H1 (cell line): ENCODE measurements around the gene SLC43A1. TPM values are rescaled to one million over a fixed set of nuclear protein-coding genes. Genes with fewer than 3 reads are reported as not detected.

ENCODE experiments used
- CTCF ChIA-PET: fragments of 300-600 bp; sonication (Branson Sonifier 250); formaldehyde crosslinking; loops from one replicate; lab custom pipeline; 2021; ENCODE audit not compliant: partially characterized antibody; lab: Charles Lee
- POLR2A ChIA-PET: fragments of 300-600 bp; sonication (Branson Sonifier 250); formaldehyde crosslinking; loops from one replicate; lab custom pipeline; 2021; ENCODE audit warnings: inconsistent platforms; ENCODE audit not compliant: partially characterized antibody; lab: Charles Lee
- DNase-seq, 2 experiments: peaks; one replicate each; pipeline versions ENCODE4 v3.0.0 to v3.0.0-alpha.2; 2010 to 2022; ENCODE audit warnings: low spot score in 2 of 2, low read depth in 1 of 2, mixed read lengths in 1 of 2
- FAIRE-seq: peaks from 2 replicates; lab custom pipeline; 2011; peaks lifted over from hg19 to GRCh38; lab: Jason Lieb, UNC
- H2AFZ ChIP-seq: 2 replicates; pipeline ENCODE4 v1.8.1; 2012; ENCODE audit warnings: low read length, inconsistent platforms
- H2AK5ac ChIP-seq: 2 replicates; pipeline ENCODE4 v1.6.1; 2013; ENCODE audit warnings: low read depth, low read length
- H2BK120ac ChIP-seq: replicated peaks from 2 replicates; pipeline ENCODE3; 2013; ENCODE audit warnings: low read depth, low read length, inconsistent platforms
- H2BK12ac ChIP-seq: 2 replicates; pipeline ENCODE4 v1.6.1; 2013; ENCODE audit warnings: low read depth, low read length
- H2BK15ac ChIP-seq: 2 replicates; pipeline ENCODE4 v1.6.1; 2013; ENCODE audit warnings: low read length
- H2BK20ac ChIP-seq: 2 replicates; pipeline ENCODE4 v1.6.1; 2013; ENCODE audit warnings: low read length
- H2BK5ac ChIP-seq: 2 replicates; pipeline ENCODE4 v1.6.1; 2013; ENCODE audit warnings: low read depth, low read length
- H3K14ac ChIP-seq: 2 replicates; pipeline ENCODE4 v1.6.1; 2013; ENCODE audit warnings: inconsistent platforms; ENCODE audit not compliant: insufficient read length
- H3K18ac ChIP-seq: 2 replicates; pipeline ENCODE4 v1.6.1; 2013; ENCODE audit warnings: low read length; ENCODE audit errors: extremely low read depth
- H3K23ac ChIP-seq: 2 replicates; pipeline ENCODE4 v1.6.1; 2013; ENCODE audit warnings: inconsistent platforms; ENCODE audit not compliant: insufficient read length
- H3K23me2 ChIP-seq: 2 replicates; pipeline ENCODE4 v1.6.1; 2013; ENCODE audit warnings: low read depth, low read length
- H3K27ac ChIP-seq: 2 replicates; pipeline ENCODE4 v1.6.1; 2011; ENCODE audit warnings: low read depth, low read length, inconsistent platforms
- H3K27me3 ChIP-seq, 4 experiments: replicated peaks in 1 of 4; 1 replicate in 1 of 4; 2 replicates in 3 of 4; pipeline versions ENCODE4 v1.6.1 to v1.8.1; 2011 to 2013; ENCODE audit warnings: low read length in 3 of 4, mild to moderate bottlenecking in 3 of 4, inconsistent platforms in 2 of 4, mixed read lengths in 2 of 4, moderate library complexity in 1 of 4; ENCODE audit not compliant: control insufficient read depth in 3 of 4, insufficient read depth in 3 of 4; ENCODE audit errors: extremely low read depth in 1 of 4
- H3K36me3 ChIP-seq, 4 experiments: 2 replicates each; pipeline versions ENCODE4 v1.6.1 to v1.8.1; 2011 to 2013; ENCODE audit warnings: mild to moderate bottlenecking in 4 of 4, low read length in 3 of 4, moderate library complexity in 2 of 4, control low read depth in 1 of 4, inconsistent platforms in 1 of 4; ENCODE audit not compliant: insufficient read depth in 4 of 4, control insufficient read depth in 2 of 4
- H3K4ac ChIP-seq: replicated peaks from 2 replicates; pipeline ENCODE3; 2013; ENCODE audit warnings: low read length, low read depth, mixed read lengths, inconsistent platforms; ENCODE audit not compliant: insufficient read length
- H3K4me1 ChIP-seq, 4 experiments: replicated peaks in 1 of 4; 1 replicate in 1 of 4; 2 replicates in 3 of 4; pipeline versions ENCODE4 v1.6.1 to v1.8.1; 2011 to 2013; ENCODE audit warnings: low read length in 3 of 4, inconsistent platforms in 2 of 4, mixed read lengths in 1 of 4; ENCODE audit not compliant: insufficient read depth in 4 of 4, control insufficient read depth in 3 of 4
- H3K4me2 ChIP-seq, 2 experiments: 2 replicates each; pipeline versions ENCODE4 v1.6.1 to v1.8.1; 2011 to 2013; ENCODE audit warnings: low read depth in 2 of 2, low read length in 2 of 2, control low read depth in 1 of 2, inconsistent platforms in 1 of 2, mild to moderate bottlenecking in 1 of 2; ENCODE audit not compliant: insufficient read depth in 1 of 2
- H3K4me3 ChIP-seq, 4 experiments: fragments of 200-600, 300-600 bp in 1 of 4; sonication (generic), shearing (Covaris generic), sonication (Bioruptor Twin) in 1 of 4; 2 replicates each; pipeline versions ENCODE4 v1.5.1 to v1.8.1; 2011 to 2016; ENCODE audit warnings: low read length in 4 of 4, low read depth in 3 of 4, control low read depth in 2 of 4, inconsistent platforms in 2 of 4, mild to moderate bottlenecking in 2 of 4, mixed read lengths in 1 of 4, moderate library complexity in 1 of 4; ENCODE audit not compliant: insufficient read depth in 2 of 4; ENCODE audit errors: extremely low read depth in 1 of 4
- H3K56ac ChIP-seq: replicated peaks from 2 replicates; pipeline ENCODE3; 2013; ENCODE audit warnings: low read depth, mild to moderate bottlenecking, mixed read lengths, low read length, inconsistent platforms; ENCODE audit not compliant: insufficient read length
- H3K79me1 ChIP-seq: 2 replicates; pipeline ENCODE4 v1.6.1; 2013; ENCODE audit warnings: low read depth, low read length, control low read depth
- H3K79me2 ChIP-seq, 2 experiments: 2 replicates each; pipeline versions ENCODE4 v1.6.1 to v1.8.1; 2012 to 2013; ENCODE audit warnings: low read length in 2 of 2, mild to moderate bottlenecking in 2 of 2, inconsistent platforms in 1 of 2; ENCODE audit not compliant: insufficient read depth in 2 of 2, control insufficient read depth in 1 of 2
- H3K9ac ChIP-seq, 4 experiments: replicated peaks in 1 of 4; 1 replicate in 1 of 4; 2 replicates in 3 of 4; pipeline versions ENCODE4 v1.6.1 to v1.8.1; 2011 to 2013; ENCODE audit warnings: low read depth in 3 of 4, low read length in 3 of 4, control low read depth in 2 of 4, mild to moderate bottlenecking in 2 of 4, moderate library complexity in 2 of 4, inconsistent platforms in 1 of 4; ENCODE audit errors: extremely low read depth in 1 of 4
- H3K9me3 ChIP-seq, 2 experiments: 2 replicates each; pipeline versions ENCODE4 v1.6.1 to v1.8.1; 2012 to 2013; ENCODE audit warnings: mild to moderate bottlenecking in 2 of 2, moderate library complexity in 2 of 2, control low read depth in 1 of 2, inconsistent platforms in 1 of 2, low read depth in 1 of 2, low read length in 1 of 2, mixed read lengths in 1 of 2; ENCODE audit not compliant: insufficient read depth in 2 of 2
- H4K20me1 ChIP-seq, 2 experiments: replicated peaks in 1 of 2; 2 replicates each; pipeline versions ENCODE3 to v1.8.1; 2011 to 2013; ENCODE audit warnings: inconsistent platforms in 2 of 2, low read length in 2 of 2, mild to moderate bottlenecking in 1 of 2; ENCODE audit not compliant: insufficient read depth in 2 of 2, control insufficient read depth in 1 of 2
- H4K5ac ChIP-seq: 2 replicates; pipeline ENCODE4 v1.6.1; 2013; ENCODE audit warnings: low read length, low read depth, mixed read lengths, inconsistent platforms; ENCODE audit not compliant: insufficient read length
- H4K8ac ChIP-seq: 2 replicates; pipeline ENCODE4 v1.8.0; 2013; ENCODE audit warnings: mild to moderate bottlenecking, moderate library complexity, low read length, inconsistent platforms; ENCODE audit not compliant: insufficient read depth; ENCODE audit errors: extremely low read depth
- H4K91ac ChIP-seq: replicated peaks from 2 replicates; pipeline ENCODE3; 2013; ENCODE audit warnings: low read length, mixed read lengths, inconsistent platforms; ENCODE audit not compliant: insufficient read length
- BRCA1 ChIP-seq: IDR thresholded peaks from 2 replicates; pipeline ENCODE4 v1.6.1; 2012; ENCODE audit warnings: low read depth, low read length, improper control_type of control experiment
- HDAC2 ChIP-seq, 2 experiments: fragments of 300-600 bp in 1 of 2; sonication (generic) in 1 of 2; IDR thresholded peaks; 2 replicates each; pipeline ENCODE4 v1.6.1; 2011 to 2012; ENCODE audit warnings: low read depth in 2 of 2, low read length in 2 of 2, mild to moderate bottlenecking in 2 of 2, moderate library complexity in 2 of 2, borderline replicate concordance in 1 of 2, inconsistent platforms in 1 of 2
- SIRT6 ChIP-seq: IDR thresholded peaks from one replicate; pipeline ENCODE4 v1.7.1; 2012; ENCODE audit warnings: low read length, inconsistent platforms
- SP2 ChIP-seq: IDR thresholded peaks from 2 replicates; pipeline ENCODE4 v1.6.1; 2012; ENCODE audit warnings: mild to moderate bottlenecking, low read length, inconsistent platforms
- polyA plus RNA-seq, 7 experiments: library from polyadenylated mRNA; depleted of rRNA in 3 of 7; stranded (reverse) in 5 of 7; unstranded in 2 of 7; fragments of >200 nt in 5 of 7; fragments of 200-250 nt in 2 of 7; gene quantifications; 1 replicate in 5 of 7; 2 replicates in 1 of 7; 4 replicates in 1 of 7; pipeline versions ENCODE4 v1.2.1 to v1.2.3, GENCODE V29; 2011 to 2013; ENCODE audit warnings: missing spikeins in 2 of 7, mixed read lengths in 2 of 7
- total RNA-seq: library from RNA; stranded (reverse); fragmentation: NEBNext Ultra II Directional; extraction: Animal tissue kit (Norgen Biotek cat#: 25700); gene quantifications from 2 replicates; pipeline ENCODE4 v1.2.1, GENCODE V29; 2021

The SLC43A1 gene
- total and polyA plus RNA-seq, 2 of the 8 experiments (the other 6 are each of a cell fraction or from before 2014, with no cell fraction given), result 34.5 to 58.0 TPM

- no peak overlapping the region for H3K4me3 ChIP-seq
- POLR2A ChIA-PET, result interaction anchor here (0.7 to 10.5 kb wide), 13 partner anchors 9 to 204 kb away, joined by 3 to 110 read pairs (median 6); partner anchors contain the start of genes RTN4RL2, SLC43A1 and TNKS1BP1
Observed at GRCh38 chr11:57529012-57529411, 13.5 kb upstream of the SLC43A1 start.

More at GRCh38 chr11:57529012-57529411, 13.5 kb upstream of the SLC43A1 start:
- no peak overlapping the region for H3K27ac ChIP-seq
- no peak overlapping the region for H4K5ac ChIP-seq
- no peak overlapping the region for H2BK5ac ChIP-seq
- CTCF ChIA-PET, result interaction anchor here (0.6 to 25.4 kb wide), 15 partner anchors 12 to 192 kb away, joined by 3 to 1146 read pairs (median 5); partner anchors contain the start of genes RTN4RL2 and SLC43A1
- no peak for DNase-seq
- H4K91ac ChIP-seq, result no peak overlapping the region
- H2BK120ac ChIP-seq, result no peak overlapping the region
- H3K9me3 ChIP-seq, result no peaks in the 10 kb centered on the region
- H4K20me1 ChIP-seq, result peaks cover 0 to 4% of the 10 kb centered on the region in 2 experiments
- peaks cover 11% of the 10 kb centered on the region for H3K23me2 ChIP-seq
- H3K56ac ChIP-seq, result no peak overlapping the region
- H4K8ac ChIP-seq, result no peak overlapping the region
- peaks cover 0 to 7% (median 3%) of the 10 kb centered on the region in 4 experiments; a peak in 4 of 7 replicates for H3K4me1 ChIP-seq
- no peak overlapping the region for H2BK12ac ChIP-seq
- H3K4me2 ChIP-seq, result no peak overlapping the region; a peak in 1 of 4 replicates
- H3K79me1 ChIP-seq, result peaks cover 7% of the 10 kb centered on the region; the same call in 1 of the 2 replicates
- H3K14ac ChIP-seq, result no peak overlapping the region
- no peak overlapping the region for H2BK15ac ChIP-seq
- H3K27me3 ChIP-seq, result no peaks in the 10 kb centered on the region
- peaks cover 2 to 11% (median 6%) of the 10 kb centered on the region in 4 experiments; a peak in 5 of 8 replicates for H3K36me3 ChIP-seq
- no peak overlapping the region for H2AK5ac ChIP-seq
- H3K79me2 ChIP-seq, result peaks cover 0 to 21% of the 10 kb centered on the region in 2 experiments; a peak in 2 of 4 replicates
- no peak for FAIRE-seq
- no peak overlapping the region for H3K23ac ChIP-seq
- no peak overlapping the region for H2AFZ ChIP-seq
- H2BK20ac ChIP-seq, result no peak overlapping the region
- no peak overlapping the region for H3K9ac ChIP-seq
- TF ChIP-seq SP2 (no peak), SIRT6 (no peak), HDAC2 (IDR thresholded peaks at IDR 0.05; ENCODE audit: borderline replicate concordance in 1 of 2, low read depth in 2 of 2, low read length in 2 of 2) (no peak), BRCA1 (no peak)
- no peak overlapping the region for H3K4ac ChIP-seq
- no peak overlapping the region for H3K18ac ChIP-seq
